ENCODE measurements around the gene SMARCA1.

DNA sequence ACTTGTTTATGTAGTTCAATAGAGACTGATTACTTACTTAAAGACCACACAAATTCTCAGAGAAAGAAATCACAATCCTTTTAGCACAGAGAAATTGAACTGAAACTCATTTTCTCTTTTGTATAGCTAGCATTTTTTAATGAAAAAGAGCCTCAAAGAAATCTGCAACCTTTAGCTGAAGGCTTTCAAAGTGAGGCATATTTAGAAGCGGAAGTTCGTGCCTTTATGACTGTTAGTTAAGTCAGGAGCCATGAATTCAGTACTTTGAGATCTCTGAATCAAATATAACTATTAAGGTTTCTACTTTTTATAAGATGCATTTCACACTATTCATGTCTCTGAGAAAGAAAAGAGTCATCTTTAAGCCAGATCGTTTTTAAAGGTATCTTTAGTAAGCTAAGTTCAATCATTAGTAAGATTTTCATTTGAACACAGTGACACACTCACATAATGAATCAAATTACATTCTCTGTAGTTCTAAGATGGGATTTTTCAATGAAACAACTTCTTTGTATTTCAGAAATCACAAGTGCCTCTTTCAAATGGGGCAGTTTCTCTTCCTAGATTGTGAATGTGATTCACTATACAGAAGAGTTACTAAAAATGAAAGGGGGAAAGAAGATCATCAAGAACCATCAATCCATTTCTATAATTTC lies 61.4 kb downstream of the SMARCA1 start:
- TF ChIP-seq CTCF (IDR thresholded peaks at IDR 0.05; ENCODE audit: poor library complexity) (no peak), EZH2 (IDR thresholded peaks at IDR 0.05; ENCODE audit: borderline replicate concordance) (no peak), EZH2phosphoT487 (IDR thresholded peaks at IDR 0.05; ENCODE audit: low read depth, severe bottlenecking, unreplicated experiment) (no peak)

All from hepatocyte (in vitro differentiated cells).